OCI-LY7 (cell line): ENCODE measurements around the gene TMED6. TPM values are rescaled to one million over a fixed set of nuclear protein-coding genes. Genes with fewer than 3 reads are reported as not detected.
"Not testable (repeated sequence)": the region's sequence is repeated elsewhere in the genome, so short reads cannot be mapped to it uniquely, and the experiment has no call there.

Source experiments
- BruUV-seq: library from RNA; stranded (reverse); fragments of 400-500 nt; replicated peaks from 2 replicates; lab custom pipeline; 2021; lab: Mats Ljungman, UMichigan
- CTCF ChIA-PET: fragments of 300-600 bp; sonication (Branson Sonifier 250); formaldehyde crosslinking; loops from one replicate; lab custom pipeline; 2022; ENCODE audit warnings: antibody characterized with exemption; ENCODE audit not compliant: unreplicated experiment; lab: Charles Lee
- POLR2A ChIA-PET: fragments of 300-600 bp; sonication (Branson Sonifier 250); formaldehyde crosslinking; loops from one replicate; lab custom pipeline; 2022; ENCODE audit warnings: antibody characterized with exemption; lab: Charles Lee
- DNase-seq: peaks from one replicate; pipeline ENCODE4 v3.0.0-alpha.2; 2015; ENCODE audit warnings: low spot score
- H2AFZ ChIP-seq: fragments of 200-600 bp; sonication (generic), shearing (Covaris generic); 2 replicates; pipeline ENCODE4 v1.6.1; 2014; ENCODE audit warnings: mild to moderate bottlenecking, antibody characterized with exemption, low read length, moderate library complexity
- H3K27ac ChIP-seq: fragments of 200-600 bp; sonication (generic); 2 replicates; pipeline ENCODE4 v1.5.1; 2014; ENCODE audit warnings: mixed run types, low read depth, mild to moderate bottlenecking, moderate library complexity, low read length, inconsistent platforms; ENCODE audit not compliant: poor library complexity, severe bottlenecking
- H3K36me3 ChIP-seq: fragments of 200-600 bp; sonication (generic); 2 replicates; pipeline ENCODE4 v1.6.1; 2014; ENCODE audit warnings: mild to moderate bottlenecking, antibody characterized with exemption, low read length, moderate library complexity, mixed read lengths; ENCODE audit not compliant: insufficient read depth
- H3K4me1 ChIP-seq: fragments of 200-600 bp; sonication (generic); 2 replicates; pipeline ENCODE4 v1.5.1; 2014; ENCODE audit warnings: mild to moderate bottlenecking, low read length; ENCODE audit not compliant: insufficient read depth, poor library complexity, severe bottlenecking
- H3K4me2 ChIP-seq: fragments of 200-600 bp; sonication (generic); 2 replicates; pipeline ENCODE4 v1.6.1; 2014; ENCODE audit warnings: mild to moderate bottlenecking, low read length
- H3K4me3 ChIP-seq: fragments of 200-600 bp; sonication (generic); 2 replicates; pipeline ENCODE4 v1.5.1; 2014; ENCODE audit warnings: mild to moderate bottlenecking, low read depth, low read length; ENCODE audit not compliant: poor library complexity, severe bottlenecking
- H3K79me2 ChIP-seq: fragments of 200-600 bp; sonication (generic); 2 replicates; pipeline ENCODE4 v1.6.1; 2016; ENCODE audit warnings: low read depth, mild to moderate bottlenecking, low read length, moderate library complexity, mixed read lengths; ENCODE audit not compliant: insufficient read depth
- H3K9me2 ChIP-seq: fragments of 200-600 bp; sonication (generic); 2 replicates; pipeline ENCODE4 v1.6.1; 2016; ENCODE audit warnings: mild to moderate bottlenecking, low read length, mixed read lengths; ENCODE audit not compliant: insufficient read depth
- H3K9me3 ChIP-seq: fragments of 200-600 bp; sonication (generic); 2 replicates; pipeline ENCODE4 v1.6.1; 2014; ENCODE audit warnings: mild to moderate bottlenecking, mixed run types, low read length, mixed read lengths
- H4K20me1 ChIP-seq: fragments of 200-600 bp; sonication (generic); 2 replicates; pipeline ENCODE4 v1.6.1; 2014; ENCODE audit warnings: mild to moderate bottlenecking, antibody characterized with exemption, low read length, moderate library complexity, mixed read lengths; ENCODE audit not compliant: insufficient read depth
- EZH2phosphoT487 ChIP-seq: fragments of 200-600 bp; sonication (generic); IDR thresholded peaks from 2 replicates; pipeline ENCODE4 v1.6.1; 2018; ENCODE audit warnings: low read depth, borderline replicate concordance, mild to moderate bottlenecking, mixed run types, antibody characterized with exemption, low read length, moderate library complexity, mixed read lengths
- intact Hi-C: fragments of 100-400 bp; cut with micrococcal nuclease; formaldehyde crosslinking; loops from one replicate; pipeline ENCODE4 v1.10.0; 2022; ENCODE audit not compliant: unreplicated experiment
- total RNA-seq, 2 experiments: library from RNA; depleted of rRNA in 1 of 2; stranded (reverse); fragments of >200 nt in 1 of 2; shearing (Covaris generic) in 1 of 2; gene quantifications; 2 replicates each; pipeline ENCODE4 v1.2.3, GENCODE V29; 2014 to 2022
- TF ChIP-seq, protein P1 (sequence below): fragments of 200-600 bp; sonication (generic); conservative IDR thresholded peaks from 2 replicates; pipeline ENCODE4 v1.5.1; 2014; ENCODE audit warnings: mild to moderate bottlenecking, antibody characterized with exemption, low read length, moderate library complexity, mixed read lengths

TMED6 gene
- total RNA-seq, 2 experiments from 2014 or later: 1.7 TPM

DNA sequence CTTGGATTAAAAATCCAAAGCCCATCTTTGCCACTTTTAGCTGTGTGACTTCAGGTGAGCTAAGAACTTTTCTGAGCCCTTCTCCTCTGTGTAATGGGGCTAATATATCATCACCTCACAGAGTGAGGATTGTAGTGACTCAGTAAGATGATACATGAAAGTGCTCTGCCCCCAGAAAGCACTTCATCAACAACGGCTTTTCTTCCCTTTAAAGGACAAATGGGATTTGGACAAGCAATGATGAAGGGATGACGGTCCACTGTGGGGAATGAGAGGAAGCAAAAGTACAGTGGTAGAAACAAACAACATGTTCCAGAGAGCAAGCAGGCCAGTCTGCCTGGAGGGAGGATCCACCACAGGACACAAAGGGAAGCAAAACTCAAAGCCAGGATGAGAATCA is 14.3 kb upstream of the TMED6 start:
- H3K27ac ChIP-seq: no peak overlapping the region
- no peak for DNase-seq
- H3K4me2 ChIP-seq: no peak overlapping the region
- no peaks in the 10 kb centered on the region for H4K20me1 ChIP-seq
- 0 out of 2 replicates have a peak, but pooled peaks cover 3% of the 10 kb centered on the region for H3K9me3 ChIP-seq
- TF ChIP-seq EZH2phosphoT487: no peak
- TF ChIP-seq, protein P1, sequence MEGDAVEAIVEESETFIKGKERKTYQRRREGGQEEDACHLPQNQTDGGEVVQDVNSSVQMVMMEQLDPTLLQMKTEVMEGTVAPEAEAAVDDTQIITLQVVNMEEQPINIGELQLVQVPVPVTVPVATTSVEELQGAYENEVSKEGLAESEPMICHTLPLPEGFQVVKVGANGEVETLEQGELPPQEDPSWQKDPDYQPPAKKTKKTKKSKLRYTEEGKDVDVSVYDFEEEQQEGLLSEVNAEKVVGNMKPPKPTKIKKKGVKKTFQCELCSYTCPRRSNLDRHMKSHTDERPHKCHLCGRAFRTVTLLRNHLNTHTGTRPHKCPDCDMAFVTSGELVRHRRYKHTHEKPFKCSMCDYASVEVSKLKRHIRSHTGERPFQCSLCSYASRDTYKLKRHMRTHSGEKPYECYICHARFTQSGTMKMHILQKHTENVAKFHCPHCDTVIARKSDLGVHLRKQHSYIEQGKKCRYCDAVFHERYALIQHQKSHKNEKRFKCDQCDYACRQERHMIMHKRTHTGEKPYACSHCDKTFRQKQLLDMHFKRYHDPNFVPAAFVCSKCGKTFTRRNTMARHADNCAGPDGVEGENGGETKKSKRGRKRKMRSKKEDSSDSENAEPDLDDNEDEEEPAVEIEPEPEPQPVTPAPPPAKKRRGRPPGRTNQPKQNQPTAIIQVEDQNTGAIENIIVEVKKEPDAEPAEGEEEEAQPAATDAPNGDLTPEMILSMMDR: no peak
- peaks cover 15% of the 10 kb centered on the region for H3K4me1 ChIP-seq
- BruUV-seq: no TSS peak
- H3K79me2 ChIP-seq: peaks cover 8% of the 10 kb centered on the region; the same call in 1 of the 2 replicates
- peaks cover 99% of the 10 kb centered on the region for H3K36me3 ChIP-seq
- H3K9me2 ChIP-seq: no peaks in the 10 kb centered on the region
- no peak overlapping the region for H3K4me3 ChIP-seq
- ChIA-PET CTCF (no interaction called here), POLR2A (no interaction called here)
- intact Hi-C loops: no loop called here
- no peak overlapping the region for H2AFZ ChIP-seq

DNA sequence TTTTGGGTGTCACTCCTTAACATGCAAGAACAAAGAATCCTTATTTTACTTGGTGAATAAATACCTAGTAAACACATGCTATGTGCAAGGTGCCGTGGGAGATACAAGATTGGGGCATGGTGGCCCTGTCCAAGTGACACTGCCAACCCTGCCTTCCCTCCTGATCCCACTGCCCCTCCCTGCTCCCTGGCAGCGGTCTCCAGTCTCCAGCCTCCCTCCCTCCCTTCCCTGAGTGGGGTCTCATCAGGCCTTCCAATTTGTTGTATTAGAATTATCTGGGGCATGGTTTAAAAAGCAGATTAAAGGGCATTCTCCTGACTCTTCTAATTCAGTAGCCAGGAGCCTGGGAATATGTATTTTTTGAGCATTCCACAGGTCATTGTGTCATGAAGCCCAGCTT is 12.5 kb upstream of the TMED6 start:
- Histone ChIP-seq H3K4me1 (no peaks in the 10 kb centered on the region), H3K27ac (no peak overlapping the region), H4K20me1 (no peaks in the 10 kb centered on the region), H3K4me2 (no peak overlapping the region), H2AFZ (no peak overlapping the region), H3K4me3 (no peak overlapping the region), H3K79me2 (no peaks in the 10 kb centered on the region), H3K36me3 (peaks cover 92% of the 10 kb centered on the region), H3K9me2 (no peaks in the 10 kb centered on the region), H3K9me3 (no peaks in the 10 kb centered on the region)
- DNase-seq: no peak
- POLR2A ChIA-PET: no interaction called here
- CTCF ChIA-PET: no interaction called here
- BruUV-seq: no TSS peak
- TF ChIP-seq EZH2phosphoT487: no peak
- TF ChIP-seq, protein P1: no peak
- intact Hi-C loops: no loop called here

DNA sequence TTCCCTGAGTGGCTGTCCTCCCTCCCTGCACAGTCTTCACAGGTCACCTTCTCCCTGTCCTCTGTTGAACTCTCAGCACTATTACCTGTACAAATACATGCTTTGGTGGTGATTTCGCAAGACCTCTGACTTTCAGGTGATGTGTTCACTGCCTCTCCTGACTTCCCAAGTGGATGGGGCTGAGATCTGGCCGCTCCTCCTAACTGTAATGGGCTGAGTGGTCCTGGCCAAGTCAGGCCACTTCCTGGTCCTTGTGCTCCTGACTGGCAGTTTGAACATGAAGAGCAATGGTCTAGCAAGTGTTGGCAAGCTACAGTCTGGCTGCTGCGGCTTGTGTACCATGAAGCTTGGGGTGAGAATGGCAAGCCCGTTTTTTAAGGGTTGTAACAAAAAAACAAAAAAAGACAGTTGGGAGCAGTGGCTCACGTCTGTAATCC is 11.7 kb upstream of the TMED6 start:
- ChIA-PET CTCF (no interaction called here), POLR2A (no interaction called here)
- no peak overlapping the region for H3K27ac ChIP-seq
- no peaks in the 10 kb centered on the region for H3K9me3 ChIP-seq
- peaks cover 84% of the 10 kb centered on the region for H3K36me3 ChIP-seq
- no peaks in the 10 kb centered on the region for H3K79me2 ChIP-seq
- no peak overlapping the region for H3K4me3 ChIP-seq
- BruUV-seq: no TSS peak
- no peaks in the 10 kb centered on the region for H3K4me1 ChIP-seq
- no peaks in the 10 kb centered on the region for H3K9me2 ChIP-seq
- H4K20me1 ChIP-seq: no peaks in the 10 kb centered on the region
- intact Hi-C loops: no loop called here
- no peak overlapping the region for H2AFZ ChIP-seq
- no peak for DNase-seq
- no peak for TF ChIP-seq EZH2phosphoT487
- TF ChIP-seq, protein P1: no peak
- H3K4me2 ChIP-seq: no peak overlapping the region

DNA sequence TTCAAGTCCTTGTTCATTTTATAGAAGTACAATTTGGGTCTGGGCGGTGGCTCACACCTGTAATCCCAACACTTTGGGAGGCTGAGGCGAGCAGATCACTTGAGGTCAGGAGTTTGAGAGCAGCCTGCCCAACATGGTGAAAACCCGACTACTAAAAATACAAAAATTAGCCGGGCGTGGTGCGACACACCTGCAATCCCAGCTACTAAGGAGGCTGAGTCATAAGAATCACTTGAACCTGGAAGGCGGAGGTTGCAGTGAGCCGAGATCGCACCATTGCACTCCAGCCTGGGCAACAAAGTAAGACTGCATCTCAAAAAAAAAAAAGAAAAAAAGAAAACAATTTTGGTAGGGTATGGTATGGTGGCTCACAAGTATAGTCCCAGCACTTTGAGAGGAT is 8.5 kb upstream of the TMED6 start:
- H3K4me3 ChIP-seq, H3K27ac ChIP-seq, intact Hi-C loops, H3K9me2 ChIP-seq, H2AFZ ChIP-seq, H3K4me1 ChIP-seq, POLR2A ChIA-PET, H3K9me3 ChIP-seq, H3K79me2 ChIP-seq, BruUV-seq, H4K20me1 ChIP-seq, H3K4me2 ChIP-seq, DNase-seq, CTCF ChIA-PET: not testable (repeated sequence)
- H3K36me3 ChIP-seq: peaks cover 76% of the 10 kb centered on the region
